ENCODE results near the gene BCL10.

DNA sequence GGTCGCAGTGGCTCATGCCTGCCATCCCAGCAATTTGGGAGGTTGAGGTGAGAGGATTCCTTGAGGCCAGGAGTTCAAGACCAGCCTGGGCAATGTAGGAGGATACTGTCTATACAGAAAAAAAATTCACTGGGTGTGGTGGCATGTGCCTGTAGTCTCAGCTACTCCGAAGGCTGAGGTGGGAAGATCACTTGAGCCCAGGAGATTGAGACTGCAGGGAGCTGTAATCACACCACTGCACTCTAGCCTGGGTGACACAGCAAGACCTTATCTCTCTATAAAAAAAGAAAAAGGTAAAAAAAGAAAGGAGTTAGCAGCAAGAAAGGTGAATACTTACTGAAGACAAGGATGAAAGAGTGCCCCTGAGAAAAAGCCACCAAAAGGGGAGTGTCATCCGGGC is 23.7 kb upstream of the BCL10 start:
- TF ChIP-seq, protein P1, sequence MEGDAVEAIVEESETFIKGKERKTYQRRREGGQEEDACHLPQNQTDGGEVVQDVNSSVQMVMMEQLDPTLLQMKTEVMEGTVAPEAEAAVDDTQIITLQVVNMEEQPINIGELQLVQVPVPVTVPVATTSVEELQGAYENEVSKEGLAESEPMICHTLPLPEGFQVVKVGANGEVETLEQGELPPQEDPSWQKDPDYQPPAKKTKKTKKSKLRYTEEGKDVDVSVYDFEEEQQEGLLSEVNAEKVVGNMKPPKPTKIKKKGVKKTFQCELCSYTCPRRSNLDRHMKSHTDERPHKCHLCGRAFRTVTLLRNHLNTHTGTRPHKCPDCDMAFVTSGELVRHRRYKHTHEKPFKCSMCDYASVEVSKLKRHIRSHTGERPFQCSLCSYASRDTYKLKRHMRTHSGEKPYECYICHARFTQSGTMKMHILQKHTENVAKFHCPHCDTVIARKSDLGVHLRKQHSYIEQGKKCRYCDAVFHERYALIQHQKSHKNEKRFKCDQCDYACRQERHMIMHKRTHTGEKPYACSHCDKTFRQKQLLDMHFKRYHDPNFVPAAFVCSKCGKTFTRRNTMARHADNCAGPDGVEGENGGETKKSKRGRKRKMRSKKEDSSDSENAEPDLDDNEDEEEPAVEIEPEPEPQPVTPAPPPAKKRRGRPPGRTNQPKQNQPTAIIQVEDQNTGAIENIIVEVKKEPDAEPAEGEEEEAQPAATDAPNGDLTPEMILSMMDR (IDR thresholded peaks at IDR 0.05): no peak
- no peak for TF ChIP-seq POLR2A (IDR thresholded peaks at IDR 0.05)
